CD8-positive, alpha-beta memory T cell (primary cell): ENCODE data around the gene USP46. TPM values are rescaled to one million over a fixed set of nuclear protein-coding genes. Genes with fewer than 3 reads are reported as not detected.

Experiments
- CTCF ChIA-PET: fragments of 350-600 bp; sonication (Branson Sonifier 250); formaldehyde crosslinking; loops from one replicate; lab custom pipeline; 2021; ENCODE audit warnings: antibody characterized with exemption; lab: Charles Lee
- POLR2A ChIA-PET: fragments of 350-600 bp; sonication (Branson Sonifier 250); formaldehyde crosslinking; loops from one replicate; lab custom pipeline; 2021; ENCODE audit warnings: antibody characterized with exemption; lab: Charles Lee
- DNase-seq, 5 donors: peaks; one replicate each; pipeline versions ENCODE4 v3.0.0 to v3.0.0-alpha.2; 2020 to 2022; ENCODE audit warnings: mixed read lengths in 1 of 5
- H3K27ac ChIP-seq: one replicate; pipeline ENCODE4 v1.7.0; 2013; ENCODE audit warnings: low read depth, mild to moderate bottlenecking, low read length, moderate library complexity
- H3K27me3 ChIP-seq: 2 replicates; pipeline ENCODE4 v1.7.0; 2013; ENCODE audit warnings: low read length, mild to moderate bottlenecking; ENCODE audit not compliant: insufficient read depth, poor library complexity, severe bottlenecking
- H3K36me3 ChIP-seq: 2 replicates; pipeline ENCODE4 v1.7.0; 2013; ENCODE audit warnings: mild to moderate bottlenecking, low read length, moderate library complexity; ENCODE audit not compliant: insufficient read depth
- H3K4me1 ChIP-seq: 2 replicates; pipeline ENCODE4 v1.7.0; 2013; ENCODE audit warnings: mild to moderate bottlenecking, low read length, moderate library complexity; ENCODE audit not compliant: insufficient read depth
- H3K4me3 ChIP-seq: 2 replicates; pipeline ENCODE4 v1.7.0; 2013; ENCODE audit warnings: mild to moderate bottlenecking, low read length
- H3K9me3 ChIP-seq: 2 replicates; pipeline ENCODE4 v1.7.0; 2013; ENCODE audit warnings: mild to moderate bottlenecking, low read length
- H3K27ac Mint-ChIP-seq, 8 donors: one replicate each; pipeline ENCODE4 v1.8.0; 2020 to 2021; ENCODE audit warnings: mixed read lengths in 8 of 8, mild to moderate bottlenecking in 6 of 8, inconsistent platforms in 3 of 8, moderate library complexity in 3 of 8
- H3K27me3 Mint-ChIP-seq, 2 donors: one replicate each; pipeline ENCODE4 v1.8.0; 2020 to 2021; ENCODE audit warnings: mixed read lengths in 2 of 2, mild to moderate bottlenecking in 1 of 2, moderate library complexity in 1 of 2
- H3K36me3 Mint-ChIP-seq, 3 donors: one replicate each; pipeline ENCODE4 v1.8.0; 2020 to 2021; ENCODE audit warnings: mixed read lengths in 3 of 3, inconsistent platforms in 1 of 3, mild to moderate bottlenecking in 1 of 3
- H3K4me1 Mint-ChIP-seq, 3 donors: one replicate each; pipeline ENCODE4 v1.8.0; 2020 to 2021; ENCODE audit warnings: mixed read lengths in 3 of 3, inconsistent platforms in 1 of 3, mild to moderate bottlenecking in 1 of 3
- H3K4me3 Mint-ChIP-seq, 7 donors: one replicate each; pipeline ENCODE4 v1.8.0; 2020 to 2021; ENCODE audit warnings: mixed read lengths in 7 of 7, mild to moderate bottlenecking in 6 of 7, moderate library complexity in 4 of 7, inconsistent platforms in 2 of 7
- H3K9me3 Mint-ChIP-seq, 5 donors: one replicate each; pipeline ENCODE4 v1.8.0; 2020 to 2022; ENCODE audit warnings: mixed read lengths in 5 of 5, mild to moderate bottlenecking in 3 of 5, moderate library complexity in 2 of 5, inconsistent platforms in 1 of 5
- polyA plus RNA-seq: library from polyadenylated mRNA; unstranded; fragments of 300-500 nt; fragmentation: Illumina TruSeq; gene quantifications from one replicate; pipeline ENCODE4 v1.2.3, GENCODE V29; 2021
- total RNA-seq, 2 experiments: library from RNA; stranded (reverse); gene quantifications; one replicate each; pipeline ENCODE4 v1.2.3, GENCODE V29; 2021

The USP46 gene
- total and polyA plus RNA-seq, 3 experiments from 2014 or later = 5.8 to 16.9 (median 15.6) TPM

GRCh38 chr4:52614241-52614640 is 44.9 kb downstream of the USP46 start:
- Mint-ChIP-seq H3K27me3 (no peaks in the 10 kb centered on the region), H3K9me3 (no peaks in the 10 kb centered on the region), H3K4me3 (no peak overlapping the region), H3K36me3 (peaks cover 14 to 29% (median 22%) of the 10 kb centered on the region in 3 donors), H3K27ac (no peak overlapping the region), H3K4me1 (peaks cover 23 to 47% (median 38%) of the 10 kb centered on the region in 3 donors)
- POLR2A ChIA-PET = no interaction called here
- no peak overlapping the region for H3K27ac ChIP-seq
- no peaks in the 10 kb centered on the region for H3K9me3 ChIP-seq
- no peak overlapping the region for H3K4me3 ChIP-seq
- no peak for DNase-seq
- CTCF ChIA-PET = no interaction called here
- no peaks in the 10 kb centered on the region for H3K27me3 ChIP-seq
- peaks cover 10% of the 10 kb centered on the region for H3K4me1 ChIP-seq
- no peaks in the 10 kb centered on the region for H3K36me3 ChIP-seq

- no peak for DNase-seq
- CTCF ChIA-PET = no interaction called here
- POLR2A ChIA-PET = no interaction called here
- Mint-ChIP-seq H3K27me3 (no peaks in the 10 kb centered on the region), H3K4me3 (no peak overlapping the region), H3K4me1 (peaks cover 14 to 30% (median 21%) of the 10 kb centered on the region in 3 donors), H3K36me3 (peaks cover 23 to 46% (median 41%) of the 10 kb centered on the region in 3 donors), H3K27ac (no peak overlapping the region), H3K9me3 (no peaks in the 10 kb centered on the region)
- no peak overlapping the region for H3K27ac ChIP-seq
- H3K4me3 ChIP-seq = no peak overlapping the region
- H3K9me3 ChIP-seq = no peaks in the 10 kb centered on the region
- H3K36me3 ChIP-seq = no peaks in the 10 kb centered on the region
- H3K4me1 ChIP-seq = no peaks in the 10 kb centered on the region
- H3K27me3 ChIP-seq = no peaks in the 10 kb centered on the region
Measured at GRCh38 chr4:52612341-52612740, 46.8 kb downstream of the USP46 start.

- ChIA-PET POLR2A (no interaction called here), CTCF (no interaction called here)
- Mint-ChIP-seq H3K9me3 (no peaks in the 10 kb centered on the region), H3K36me3 (peaks cover 33 to 59% (median 49%) of the 10 kb centered on the region in 3 donors), H3K27ac (peak overlapping the region in 1 of 8 donors; percentile 51), H3K27me3 (no peaks in the 10 kb centered on the region), H3K4me3 (no peak overlapping the region), H3K4me1 (peaks cover 5 to 18% (median 10%) of the 10 kb centered on the region in 3 donors)
- Histone ChIP-seq H3K9me3 (no peaks in the 10 kb centered on the region), H3K36me3 (no peaks in the 10 kb centered on the region), H3K27me3 (no peaks in the 10 kb centered on the region), H3K27ac (no peak overlapping the region), H3K4me1 (no peaks in the 10 kb centered on the region), H3K4me3 (no peak overlapping the region)
- no peak for DNase-seq
Measured at GRCh38 chr4:52611030-52611555, 48.0 kb downstream of the USP46 start.

- H3K4me3 ChIP-seq = no peak overlapping the region
- Mint-ChIP-seq H3K4me3 (no peak overlapping the region), H3K9me3 (no peaks in the 10 kb centered on the region), H3K27me3 (no peaks in the 10 kb centered on the region), H3K4me1 (no peaks in the 10 kb centered on the region), H3K36me3 (peaks cover 44 to 78% (median 50%) of the 10 kb centered on the region in 3 donors), H3K27ac (no peak overlapping the region)
- H3K4me1 ChIP-seq = no peaks in the 10 kb centered on the region
- no peak overlapping the region for H3K27ac ChIP-seq
- no peaks in the 10 kb centered on the region for H3K9me3 ChIP-seq
- POLR2A ChIA-PET = no interaction called here
- CTCF ChIA-PET = no interaction called here
- no peak for DNase-seq
- H3K36me3 ChIP-seq = no peaks in the 10 kb centered on the region
- H3K27me3 ChIP-seq = no peaks in the 10 kb centered on the region
Measured at GRCh38 chr4:52606726-52607125, 52.4 kb downstream of the USP46 start.

- H3K4me1 ChIP-seq = no peaks in the 10 kb centered on the region
- no peaks in the 10 kb centered on the region for H3K27me3 ChIP-seq
- H3K36me3 ChIP-seq = no peaks in the 10 kb centered on the region
- no peak overlapping the region for H3K4me3 ChIP-seq
- Mint-ChIP-seq H3K27me3 (no peaks in the 10 kb centered on the region), H3K36me3 (peaks cover 48 to 80% (median 49%) of the 10 kb centered on the region in 3 donors), H3K4me1 (no peaks in the 10 kb centered on the region), H3K4me3 (no peak overlapping the region), H3K27ac (no peak overlapping the region), H3K9me3 (no peaks in the 10 kb centered on the region)
- ChIA-PET POLR2A (no interaction called here), CTCF (no interaction called here)
- no peak overlapping the region for H3K27ac ChIP-seq
- no peaks in the 10 kb centered on the region for H3K9me3 ChIP-seq
- no peak for DNase-seq
Measured at GRCh38 chr4:52606040-52606439, 53.1 kb downstream of the USP46 start.

- H3K4me3 Mint-ChIP-seq = no peak overlapping the region
- H3K9me3 Mint-ChIP-seq = no peaks in the 10 kb centered on the region
- no peaks in the 10 kb centered on the region for H3K27me3 ChIP-seq
- no peaks in the 10 kb centered on the region for H3K9me3 ChIP-seq
- H3K4me3 ChIP-seq = no peak overlapping the region
- H3K27ac Mint-ChIP-seq = no peak overlapping the region
- no peaks in the 10 kb centered on the region for H3K4me1 ChIP-seq
- no peaks in the 10 kb centered on the region for H3K27me3 Mint-ChIP-seq
- DNase-seq = no peak
- ChIA-PET POLR2A (no interaction called here), CTCF (no interaction called here)
- no peaks in the 10 kb centered on the region for H3K4me1 Mint-ChIP-seq
- no peaks in the 10 kb centered on the region for H3K36me3 ChIP-seq
- H3K36me3 Mint-ChIP-seq = peaks cover 34 to 82% (median 48%) of the 10 kb centered on the region in 3 donors
- no peak overlapping the region for H3K27ac ChIP-seq
Measured at GRCh38 chr4:52604215-52604614, 54.9 kb downstream of the USP46 start.

- POLR2A ChIA-PET = no interaction called here
- no peaks in the 10 kb centered on the region for H3K27me3 Mint-ChIP-seq
- Histone ChIP-seq H3K4me1 (no peaks in the 10 kb centered on the region), H3K4me3 (no peak overlapping the region), H3K27me3 (no peaks in the 10 kb centered on the region), H3K36me3 (no peaks in the 10 kb centered on the region), H3K27ac (no peak overlapping the region), H3K9me3 (no peaks in the 10 kb centered on the region)
- no peak overlapping the region for H3K27ac Mint-ChIP-seq
- peaks cover 12 to 81% (median 44%) of the 10 kb centered on the region in 3 donors for H3K36me3 Mint-ChIP-seq
- CTCF ChIA-PET = interaction anchor here (0.8 kb wide), 1 partner anchor 12 kb away, joined by 4 read pairs; no protein-coding TSS in a partner anchor
- H3K4me1 Mint-ChIP-seq = no peaks in the 10 kb centered on the region
- DNase-seq = no peak
- H3K4me3 Mint-ChIP-seq = no peak overlapping the region
- H3K9me3 Mint-ChIP-seq = no peaks in the 10 kb centered on the region
Measured at GRCh38 chr4:52600275-52600674, 58.8 kb downstream of the USP46 start.

GRCh38 chr4:52595001-52595400 is 64.1 kb downstream of the USP46 start:
- Histone ChIP-seq H3K4me3 (no peak overlapping the region), H3K27me3 (no peaks in the 10 kb centered on the region), H3K27ac (no peak overlapping the region), H3K36me3 (no peaks in the 10 kb centered on the region), H3K9me3 (no peaks in the 10 kb centered on the region), H3K4me1 (no peaks in the 10 kb centered on the region)
- Mint-ChIP-seq H3K4me3 (no peak overlapping the region), H3K36me3 (peaks cover 12 to 55% (median 30%) of the 10 kb centered on the region in 3 donors), H3K27ac (no peak overlapping the region), H3K4me1 (peaks cover 0 to 12% (median 6%) of the 10 kb centered on the region in 3 donors), H3K9me3 (no peaks in the 10 kb centered on the region), H3K27me3 (no peaks in the 10 kb centered on the region)
- CTCF ChIA-PET = no interaction called here
- no peak for DNase-seq
- POLR2A ChIA-PET = no interaction called here
